Measurements from ENCODE around the gene CCDC154.
"Not testable (repeated sequence)": the region's sequence is repeated elsewhere in the genome, so short reads cannot be mapped to it uniquely, and the experiment has no call there.

CCDC154 gene

GRCh38 chr16:1472974-1473373 lies 28.6 kb upstream of the CCDC154 start:
- DNase-seq (ENCODE audit: low read depth): no peak

- DNase-seq (ENCODE audit: low read depth): no peak
Observed at GRCh38 chr16:1471569-1472194, 27.3 kb upstream of the CCDC154 start.

- no peak for DNase-seq (ENCODE audit: low read depth)
Observed at GRCh38 chr16:1470481-1471251, 26.3 kb upstream of the CCDC154 start.

DNA sequence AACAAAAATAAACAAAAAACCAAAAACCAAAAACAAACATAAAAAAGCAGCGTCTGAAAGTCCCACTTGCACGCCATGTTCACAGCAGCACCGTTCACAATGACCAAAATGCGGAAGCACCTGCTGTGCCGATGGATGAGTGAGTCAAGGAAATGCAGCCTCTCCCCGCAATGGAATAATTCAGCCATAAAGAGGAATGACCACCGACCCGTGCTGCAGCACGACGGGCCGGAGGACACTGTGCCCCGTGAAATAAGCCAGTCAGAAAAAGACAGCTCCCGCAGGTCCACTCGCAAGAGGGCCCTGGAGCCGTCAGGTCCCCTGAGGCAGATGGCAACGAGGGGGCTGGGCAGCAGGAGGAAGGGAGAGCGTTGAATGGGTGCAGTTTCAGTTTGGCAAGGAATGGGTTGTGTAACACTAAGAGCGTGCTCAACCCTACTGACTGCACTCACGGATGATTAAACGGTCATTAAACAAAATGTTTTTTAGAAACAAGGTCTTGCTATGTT lies 25.4 kb upstream of the CCDC154 start:
- DNase-seq (ENCODE audit: low read depth): no peak

DNA sequence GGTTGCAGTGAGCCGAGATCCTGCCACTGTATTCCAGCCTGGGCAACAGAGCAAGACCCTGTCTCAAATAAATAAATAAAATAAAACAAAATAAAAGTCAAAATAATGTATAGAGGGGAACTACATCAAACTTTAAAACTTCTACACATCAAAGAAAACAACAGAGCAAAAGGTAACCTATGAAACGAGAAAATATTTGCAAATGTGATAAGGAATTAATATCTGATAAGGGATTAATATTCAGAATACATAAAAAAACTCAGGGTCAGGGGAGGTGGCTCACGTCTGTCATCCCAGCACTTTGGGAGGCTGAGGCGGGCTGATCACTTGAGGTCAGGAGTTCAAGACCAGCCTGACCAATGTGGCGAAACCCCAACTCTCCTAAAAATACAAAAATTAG lies 24.8 kb upstream of the CCDC154 start:
- DNase-seq (ENCODE audit: low read depth): not testable (repeated sequence)

DNA sequence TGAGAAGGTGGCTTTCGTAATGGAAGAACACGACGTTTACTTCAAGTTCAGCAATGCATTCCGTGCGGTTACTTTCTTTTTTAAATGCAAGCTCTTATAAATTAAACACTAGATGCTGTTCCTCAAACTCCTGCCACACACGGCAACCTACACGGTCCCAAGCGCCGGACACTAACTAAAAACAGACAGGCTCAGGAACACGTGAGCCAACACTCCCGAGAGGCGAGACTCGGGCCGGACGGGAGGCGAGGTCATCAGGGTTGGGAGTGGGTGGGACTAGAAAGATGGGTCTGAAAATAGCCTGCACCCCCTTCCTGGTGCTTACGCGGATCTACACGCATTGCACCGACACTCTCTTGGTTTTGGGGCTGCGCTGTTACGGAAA lies 24.1 kb upstream of the CCDC154 start:
- DNase-seq (ENCODE audit: low read depth): no peak

GRCh38 chr16:1466968-1467521 lies 22.7 kb upstream of the CCDC154 start:
- no peak for DNase-seq (ENCODE audit: low read depth)

DNA sequence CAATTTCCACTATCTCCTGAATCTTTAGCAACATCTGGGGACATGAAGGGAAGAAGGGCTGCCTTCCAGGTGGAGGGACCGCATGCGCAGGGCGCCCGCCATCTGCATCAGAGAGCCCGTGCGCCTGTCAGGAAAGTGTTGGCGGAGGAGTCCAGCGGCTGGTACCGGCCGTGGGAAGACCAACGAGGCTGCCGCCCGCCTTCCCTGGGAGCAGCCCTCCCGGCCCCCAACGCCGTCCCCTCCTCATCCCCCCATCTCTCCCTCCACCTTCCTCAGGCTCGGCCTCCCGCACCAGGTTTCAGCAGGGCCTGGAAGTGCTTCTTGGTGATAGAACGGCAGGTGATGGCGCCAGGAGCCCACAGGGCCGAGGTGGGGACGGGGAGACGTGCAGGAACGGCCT lies 21.7 kb upstream of the CCDC154 start:
- DNase-seq (ENCODE audit: low read depth): no peak

- no peak for DNase-seq (ENCODE audit: low read depth)
Observed at GRCh38 chr16:1465567-1465915, 21.2 kb upstream of the CCDC154 start.

DNA sequence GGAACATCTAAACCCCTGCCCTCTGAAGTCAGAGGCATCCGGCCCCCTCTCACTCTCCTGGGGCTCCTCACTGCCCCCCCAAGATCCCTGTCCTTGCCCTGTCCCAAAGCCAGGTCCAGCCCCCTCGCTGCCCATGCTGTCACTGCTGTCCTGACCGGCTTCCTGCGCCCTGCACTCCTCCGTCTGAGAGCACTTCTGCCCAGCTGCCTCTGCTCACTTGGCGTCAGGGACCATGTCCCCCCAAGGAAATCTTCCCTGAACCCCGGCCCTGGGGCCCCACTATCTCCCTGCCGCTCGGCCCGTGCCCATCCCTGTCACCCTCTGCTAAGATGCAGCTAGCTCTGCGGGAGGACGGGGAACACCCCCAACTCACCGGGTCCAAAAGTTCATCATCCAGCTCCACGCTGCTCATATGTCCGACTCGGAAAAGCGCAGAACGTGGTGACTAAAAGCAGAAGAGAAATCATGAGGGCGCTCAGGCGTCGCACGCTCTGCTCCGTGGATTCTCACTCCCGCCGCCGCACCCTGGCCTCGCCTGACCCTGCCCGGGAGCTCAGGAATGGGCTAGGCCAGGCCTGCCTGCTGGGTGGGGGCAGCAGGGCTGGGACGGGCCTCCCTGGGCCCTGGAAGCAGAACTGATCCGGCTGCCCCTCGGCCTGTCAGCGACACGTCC lies 20.7 kb upstream of the CCDC154 start:
- DNase-seq (ENCODE audit: low read depth): no peak

- DNase-seq (ENCODE audit: low read depth): no peak
Observed at GRCh38 chr16:1464196-1464893, 20.0 kb upstream of the CCDC154 start.

GRCh38 chr16:1461146-1461545 lies 16.8 kb upstream of the CCDC154 start:
- no peak for DNase-seq (ENCODE audit: low read depth)

GRCh38 chr16:1460602-1461138 lies 16.3 kb upstream of the CCDC154 start:
- DNase-seq (ENCODE audit: low read depth): no peak

GRCh38 chr16:1459967-1460366 lies 15.6 kb upstream of the CCDC154 start:
- no peak for DNase-seq (ENCODE audit: low read depth)

DNA sequence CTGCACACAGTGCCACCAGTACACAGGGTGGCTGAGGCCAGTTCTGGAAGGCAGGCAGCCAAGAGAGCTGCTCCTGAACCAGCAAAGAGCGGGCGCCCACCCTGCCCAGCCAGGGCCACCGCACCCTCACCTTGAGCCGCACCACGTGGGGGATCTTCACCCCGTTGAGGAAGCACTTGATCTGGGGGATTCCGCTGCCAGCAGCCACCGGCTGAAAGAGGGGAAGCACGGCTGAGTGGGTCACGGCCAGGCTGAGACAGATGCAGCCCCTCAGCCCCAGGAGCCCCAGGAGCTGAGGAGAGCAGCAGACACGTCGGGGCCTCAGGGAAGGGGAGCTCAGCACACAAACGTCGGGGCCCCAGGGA lies 14.6 kb upstream of the CCDC154 start:
- no peak for DNase-seq (ENCODE audit: low read depth)

DNA sequence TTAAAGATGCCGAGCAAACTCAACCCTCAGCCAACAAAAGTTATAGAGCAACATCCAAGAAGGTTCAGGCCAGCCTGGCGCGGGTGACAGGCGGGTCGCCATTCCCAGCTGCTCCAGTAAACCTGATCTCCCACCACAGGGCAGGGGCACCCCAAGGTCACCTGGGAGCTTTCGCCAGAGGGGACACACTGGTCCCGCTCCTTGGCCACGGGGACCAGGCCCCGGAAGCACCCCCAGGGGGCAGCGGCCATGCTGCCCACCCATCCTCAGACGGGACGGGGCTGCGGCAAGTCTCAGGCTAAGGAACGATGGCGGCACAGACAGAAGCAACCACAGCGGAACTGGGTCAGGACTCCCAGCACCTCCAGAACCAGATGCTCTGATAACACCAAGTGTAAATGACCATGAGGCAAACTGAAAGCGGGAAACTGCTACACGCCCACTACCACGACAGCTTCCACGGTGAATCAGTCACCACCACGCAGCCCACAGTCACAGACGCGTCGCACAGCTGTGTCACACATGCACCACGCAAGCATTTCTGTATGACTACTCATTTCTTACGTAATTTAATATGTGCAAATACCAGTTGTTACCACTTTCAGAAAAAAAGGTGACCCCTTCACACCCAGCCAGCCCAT lies 14.1 kb upstream of the CCDC154 start:
- DNase-seq (ENCODE audit: low read depth): no peak

DNA sequence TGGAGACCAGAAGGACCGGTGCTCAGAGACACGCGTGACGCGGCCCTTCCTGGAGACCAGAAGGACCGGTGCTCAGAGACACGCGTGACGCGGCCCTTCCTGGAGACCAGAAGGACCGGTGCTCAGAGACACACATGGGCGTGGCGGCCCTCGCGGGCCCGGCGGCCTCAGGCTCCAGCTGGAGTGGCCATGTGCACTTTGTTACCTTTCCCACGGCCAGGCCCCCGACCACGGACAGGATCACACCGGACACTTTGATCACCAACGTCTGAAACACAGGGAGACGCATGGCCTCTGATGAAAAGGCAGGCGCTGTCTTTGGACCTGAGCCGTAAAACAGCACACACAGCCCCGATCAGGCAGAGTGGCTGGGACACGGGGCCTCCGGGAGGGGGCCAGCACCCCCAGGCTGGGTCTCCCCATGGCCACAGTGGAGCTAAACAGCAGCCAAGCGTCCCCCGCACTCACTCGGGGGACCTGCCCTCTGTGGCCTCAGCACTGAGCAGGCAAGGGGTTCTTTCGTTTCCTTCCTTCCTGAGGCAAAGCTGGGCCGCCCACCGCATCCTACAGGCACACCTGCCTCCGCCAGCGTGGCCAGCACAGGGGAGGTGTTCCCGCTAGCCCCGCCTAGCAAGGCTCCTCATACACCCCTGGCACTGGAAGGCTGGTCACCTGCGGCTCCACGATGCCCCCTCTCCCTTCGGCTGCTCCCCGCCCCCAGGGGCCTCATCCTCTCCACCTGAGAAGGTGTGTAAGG lies 13.3 kb upstream of the CCDC154 start:
- no peak for DNase-seq (ENCODE audit: low read depth)

GRCh38 chr16:1456951-1457350 lies 12.6 kb upstream of the CCDC154 start:
- DNase-seq (ENCODE audit: low read depth): no peak

DNA sequence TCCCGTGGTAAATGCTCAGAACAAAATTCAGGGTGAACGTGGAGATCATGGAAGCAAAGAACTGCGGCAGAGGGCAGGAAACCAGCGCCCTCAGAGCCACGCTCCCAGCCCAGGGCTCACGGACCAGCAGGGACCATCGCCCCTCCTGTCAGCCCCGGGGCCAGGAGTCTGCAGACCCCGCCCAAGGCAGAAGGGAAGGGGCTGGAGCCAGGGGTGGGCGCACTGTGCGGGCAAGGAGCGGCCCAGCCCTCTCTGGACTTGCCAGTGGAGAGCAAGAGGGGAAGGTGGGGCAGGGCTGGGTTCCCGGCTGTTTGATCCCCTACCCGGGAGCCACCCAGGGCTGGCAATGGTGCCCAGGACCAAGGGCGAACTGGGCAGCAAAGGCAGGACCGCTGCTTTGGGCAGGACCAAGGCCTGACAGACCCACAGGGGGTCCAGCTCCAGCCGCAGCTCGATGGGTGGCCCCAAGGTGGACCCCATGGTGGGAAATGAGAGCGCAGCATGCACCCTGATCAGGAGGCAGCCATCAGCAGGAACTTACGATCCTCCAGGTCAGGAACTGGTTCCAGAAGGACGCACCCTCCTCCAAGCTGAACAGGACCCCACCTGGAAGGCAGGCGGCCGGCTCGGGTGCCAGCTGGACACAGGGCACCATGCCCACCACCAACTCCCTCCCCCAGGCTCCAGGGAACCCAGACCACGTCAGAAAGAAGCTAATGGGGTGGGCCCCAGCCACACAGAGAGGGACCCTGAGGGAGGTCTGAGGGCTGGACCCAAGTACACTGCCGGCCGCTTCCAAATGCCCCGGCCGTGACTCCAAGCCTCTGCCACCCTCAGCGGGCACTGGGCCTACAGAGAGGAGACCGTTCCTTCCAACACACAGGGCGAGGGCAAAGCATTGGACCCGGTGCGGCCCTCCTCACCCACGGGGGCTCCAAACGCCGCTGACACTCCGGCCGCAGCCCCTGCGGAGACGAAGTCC lies 11.1 kb upstream of the CCDC154 start:
- DNase-seq (ENCODE audit: low read depth): no peak

- DNase-seq (ENCODE audit: low read depth): no peak
Observed at GRCh38 chr16:1454561-1454960, 10.2 kb upstream of the CCDC154 start.
